DMS53 treated with DMSO at 0.1 percent for 48 hours (cell line): ENCODE results near the gene EXOC6B.
"Not testable (repeated sequence)": the region's sequence is repeated elsewhere in the genome, so short reads cannot be mapped to it uniquely, and the experiment has no call there.

Experiments
- DNase-seq: peaks from one replicate; lab custom pipeline; 2025; ENCODE audit not compliant: unreplicated experiment; lab: John Stamatoyannopoulos, UW

Gene EXOC6B

GRCh38 chr2:72685638-72686213 is 140.1 kb downstream of the EXOC6B start:
- DNase-seq = no peak

- DNase-seq = no peak
Observed at GRCh38 chr2:72682061-72682460, 143.8 kb downstream of the EXOC6B start.

GRCh38 chr2:72681016-72681995 is 144.5 kb downstream of the EXOC6B start:
- DNase-seq = no peak

GRCh38 chr2:72678024-72678423 is 147.8 kb downstream of the EXOC6B start:
- DNase-seq = no peak

- DNase-seq = no peak
Observed at GRCh38 chr2:72676341-72677025, 149.3 kb downstream of the EXOC6B start.

- no peak for DNase-seq
Observed at GRCh38 chr2:72674982-72675915, 150.6 kb downstream of the EXOC6B start.

GRCh38 chr2:72673279-72673678 is 152.6 kb downstream of the EXOC6B start:
- DNase-seq = peak; percentile 85

GRCh38 chr2:72669121-72669520 is 156.7 kb downstream of the EXOC6B start:
- no peak for DNase-seq

- DNase-seq = no peak
Observed at GRCh38 chr2:72668647-72669046, 157.2 kb downstream of the EXOC6B start.

- no peak for DNase-seq
Observed at GRCh38 chr2:72665448-72665847, 160.4 kb downstream of the EXOC6B start.

GRCh38 chr2:72661985-72662384 is 163.8 kb downstream of the EXOC6B start:
- DNase-seq = no peak

GRCh38 chr2:72649810-72650209 is 176.0 kb downstream of the EXOC6B start:
- no peak for DNase-seq

GRCh38 chr2:72641221-72641620 is 184.6 kb downstream of the EXOC6B start:
- not testable (repeated sequence) for DNase-seq

GRCh38 chr2:72638600-72639211 is 187.1 kb downstream of the EXOC6B start:
- no peak for DNase-seq

GRCh38 chr2:72636210-72636609 is 189.6 kb downstream of the EXOC6B start:
- DNase-seq = no peak

- DNase-seq = no peak
Observed at GRCh38 chr2:72630767-72631166, 195.1 kb downstream of the EXOC6B start.

- DNase-seq = no peak
Observed at GRCh38 chr2:72629062-72629461, 196.8 kb downstream of the EXOC6B start.

- DNase-seq = no peak
Observed at GRCh38 chr2:72627083-72627482, 198.8 kb downstream of the EXOC6B start.

GRCh38 chr2:72625366-72625765 is 200.5 kb downstream of the EXOC6B start:
- no peak for DNase-seq

GRCh38 chr2:72623481-72623880 is 202.4 kb downstream of the EXOC6B start:
- DNase-seq = no peak
